GM18951 (cell line): ENCODE data around the gene TIAM2.
"Not testable (repeated sequence)": the region's sequence is repeated elsewhere in the genome, so short reads cannot be mapped to it uniquely, and the experiment has no call there.

Source experiments
- POLR2A ChIP-seq: IDR thresholded peaks from 4 replicates; pipeline ENCODE4 v1.6.1; 2011; ENCODE audit warnings: mild to moderate bottlenecking; ENCODE audit not compliant: insufficient read length, insufficient read depth; ENCODE audit errors: extremely low read depth
- in situ Hi-C: fragments of 300-500 bp; cut with MboI; formaldehyde crosslinking; loops from one replicate; pipeline ENCODE4 v1.12.0; 2022; ENCODE audit warnings: low sequenced_read_pairs, mixed read lengths, inconsistent platforms; ENCODE audit not compliant: unreplicated experiment

TIAM2 gene

GRCh38 chr6:155253337-155253736 is 258.2 kb downstream of the TIAM2 start:
- in situ Hi-C loops, result loop anchor here (5.0 kb wide), 1 partner anchor 321 kb away; no protein-coding TSS in a partner anchor
- no peak for TF ChIP-seq POLR2A

- in situ Hi-C loops, result loop anchor here (5.0 kb wide), 1 partner anchor 322 kb away; no protein-coding TSS in a partner anchor
- no peak for TF ChIP-seq POLR2A
Measured at GRCh38 chr6:155254139-155254538, 259.0 kb downstream of the TIAM2 start.

- in situ Hi-C loops, result no loop called here
Measured at GRCh38 chr6:155256122-155256795, 261.1 kb downstream of the TIAM2 start.

GRCh38 chr6:155257796-155258195 is 262.7 kb downstream of the TIAM2 start:
- TF ChIP-seq POLR2A, result no peak
- in situ Hi-C loops, result no loop called here

More at GRCh38 chr6:155256122-155256795, 261.1 kb downstream of the TIAM2 start:
- no peak for TF ChIP-seq POLR2A

- in situ Hi-C loops, result no loop called here
- TF ChIP-seq POLR2A, result no peak
Measured at GRCh38 chr6:155259204-155259603, 264.1 kb downstream of the TIAM2 start.

- in situ Hi-C loops, result no loop called here
- no peak for TF ChIP-seq POLR2A
Measured at GRCh38 chr6:155259897-155260296, 264.8 kb downstream of the TIAM2 start.

- TF ChIP-seq POLR2A, result no peak
- in situ Hi-C loops, result no loop called here
Measured at GRCh38 chr6:155260686-155261085, 265.6 kb downstream of the TIAM2 start.

- TF ChIP-seq POLR2A, result no peak
- in situ Hi-C loops, result no loop called here
Measured at GRCh38 chr6:155261111-155261900, 266.2 kb downstream of the TIAM2 start.

GRCh38 chr6:155262655-155263054 is 267.5 kb downstream of the TIAM2 start:
- in situ Hi-C loops, result no loop called here
- no peak for TF ChIP-seq POLR2A

GRCh38 chr6:155263373-155264063 is 268.4 kb downstream of the TIAM2 start, which contains the start of gene CLDN20:
Gene CLDN20 (plus strand): TSS chr6:155264013. CDS start chr6:155275720, 11,707 bp downstream.
- no peak for TF ChIP-seq POLR2A
- in situ Hi-C loops, result no loop called here

GRCh38 chr6:155264693-155265320 is 269.7 kb downstream of the TIAM2 start:
- TF ChIP-seq POLR2A, result no peak
- in situ Hi-C loops, result no loop called here

- in situ Hi-C loops, result no loop called here
- no peak for TF ChIP-seq POLR2A
Measured at GRCh38 chr6:155265843-155266535, 270.9 kb downstream of the TIAM2 start.

GRCh38 chr6:155267411-155267810 is 272.3 kb downstream of the TIAM2 start:
- in situ Hi-C loops, result no loop called here
- no peak for TF ChIP-seq POLR2A

GRCh38 chr6:155268088-155268867 is 273.2 kb downstream of the TIAM2 start:
- in situ Hi-C loops, result not testable (repeated sequence)
